Measurements from ENCODE around the gene PPIB.

- TF ChIP-seq CTCF (IDR thresholded peaks at IDR 0.05; ENCODE audit: low read depth, low read length, missing input control) (no peak), TAF1 (conservative IDR thresholded peaks at IDR 0.05) (no peak), RAD21 (IDR thresholded peaks at IDR 0.05) (no peak), JUND (IDR thresholded peaks at IDR 0.05) (no peak), RXRA (IDR thresholded peaks at IDR 0.05) (no peak), ZBTB33 (IDR thresholded peaks at IDR 0.05) (no peak), YY1 (IDR thresholded peaks at IDR 0.05) (no peak), FOXA1 (IDR thresholded peaks at IDR 0.05) (no peak), GABPA (IDR thresholded peaks at IDR 0.05 in 1 of 2, conservative IDR thresholded peaks at IDR 0.05 in 1 of 2) (no peak), EGR1 (IDR thresholded peaks at IDR 0.05; ENCODE audit: low read depth in 2 of 2) (no peak), ATF3 (IDR thresholded peaks at IDR 0.05) (no peak)
Observed at GRCh38 chr15:64125978-64126377, 36.8 kb downstream of the PPIB start.
